Stimulated activated CD8-positive, alpha-beta memory T cell treated with anti-CD3 and anti-CD28 coated beads, Interleukin-12 subunit alpha, Interleukin-12 subunit beta, amount 100 ng/mL, for 1 hour (primary cell): Measurements from ENCODE around the gene SPCS1.
"Not testable (repeated sequence)": the region's sequence is repeated elsewhere in the genome, so short reads cannot be mapped to it uniquely, and the experiment has no call there.

Experiments used
- DNase-seq: peaks from one replicate; pipeline ENCODE4 v3.0.0-alpha.2; 2020; ENCODE audit warnings: low read depth

Gene SPCS1

DNA sequence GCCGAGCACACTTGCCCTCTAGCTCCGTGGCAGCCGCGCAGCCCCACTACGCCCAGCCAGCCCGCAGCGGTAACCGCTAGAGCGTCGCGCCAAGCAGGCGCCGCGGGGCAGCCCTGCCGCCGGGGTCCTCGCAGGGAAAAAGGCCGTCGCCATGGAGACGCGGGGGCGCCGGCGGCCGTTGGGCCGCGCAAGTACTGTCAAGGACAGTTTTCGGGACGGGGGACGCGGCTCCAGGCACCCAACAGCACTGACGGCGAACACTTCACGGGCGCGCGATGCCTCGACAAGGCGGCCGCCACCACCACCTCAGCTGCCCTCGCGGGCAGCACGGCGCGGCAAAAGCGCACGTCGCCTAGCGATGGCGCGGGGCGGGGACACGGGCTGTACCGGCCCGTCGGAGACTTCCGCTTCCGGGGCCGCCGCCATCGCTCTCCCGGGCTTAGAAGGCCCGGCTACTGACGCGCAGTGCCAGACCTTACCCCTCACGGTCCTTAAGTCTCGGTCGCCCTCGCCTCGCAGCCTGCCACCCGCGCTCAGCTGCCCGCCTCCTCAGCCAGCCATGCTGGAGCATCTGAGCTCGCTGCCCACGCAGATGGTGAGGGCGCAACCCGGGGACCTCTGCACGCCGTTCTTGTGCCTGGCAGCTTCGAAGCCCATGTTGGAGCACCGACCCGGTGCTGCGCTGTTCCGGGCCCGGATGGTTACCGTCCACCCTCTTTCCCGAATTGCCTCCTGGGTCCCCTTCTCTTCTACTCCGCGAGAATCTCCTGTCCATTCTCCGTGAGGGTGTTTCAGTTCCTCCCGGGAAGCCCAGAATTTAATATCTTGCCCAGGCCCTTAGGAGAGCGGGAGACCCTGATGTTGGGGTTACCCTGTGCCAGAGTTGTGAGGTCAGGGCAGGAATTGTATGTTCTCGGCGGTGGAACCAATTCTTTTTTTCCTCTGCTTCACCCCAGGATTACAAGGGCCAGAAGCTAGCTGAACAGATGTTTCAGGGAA, at the start of gene SPCS1, which contains the start of gene GLT8D1:
TSS of gene SPCS1 (plus strand) at position 419 of the 999 bp plus-strand sequence. CDS start at position 560, 141 bp downstream.
TSS of gene GLT8D1 (minus strand) at position 104 of the 999 bp plus-strand sequence. CDS start 5,331 bp downstream, outside the sequence.
- DNase-seq, result peak; percentile 70

DNA sequence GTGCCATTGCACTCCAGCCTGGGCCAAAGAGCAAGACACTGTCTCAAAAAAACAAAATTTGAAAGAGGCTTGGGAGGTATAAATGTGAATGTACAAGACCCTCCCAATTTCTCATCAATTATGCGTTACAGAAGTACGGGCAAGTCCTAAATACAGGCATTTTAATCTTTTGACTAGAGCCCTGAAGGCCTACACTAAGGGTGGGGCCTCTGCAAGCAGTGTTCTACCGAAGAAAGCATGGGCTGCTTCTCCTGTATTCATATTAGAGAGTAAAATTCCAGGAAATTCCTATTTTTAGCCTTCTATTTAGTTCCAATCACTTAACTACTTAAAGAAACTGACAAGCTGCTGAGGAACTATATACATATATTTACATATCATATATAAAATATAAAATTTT, 45.9 kb upstream of the SPCS1 start:
- no peak for DNase-seq

GRCh38 chr3:52663098-52663497, 42.8 kb upstream of the SPCS1 start:
- no peak for DNase-seq

- DNase-seq, result no peak
Observed at GRCh38 chr3:52670621-52671521, 35.0 kb upstream of the SPCS1 start.

DNA sequence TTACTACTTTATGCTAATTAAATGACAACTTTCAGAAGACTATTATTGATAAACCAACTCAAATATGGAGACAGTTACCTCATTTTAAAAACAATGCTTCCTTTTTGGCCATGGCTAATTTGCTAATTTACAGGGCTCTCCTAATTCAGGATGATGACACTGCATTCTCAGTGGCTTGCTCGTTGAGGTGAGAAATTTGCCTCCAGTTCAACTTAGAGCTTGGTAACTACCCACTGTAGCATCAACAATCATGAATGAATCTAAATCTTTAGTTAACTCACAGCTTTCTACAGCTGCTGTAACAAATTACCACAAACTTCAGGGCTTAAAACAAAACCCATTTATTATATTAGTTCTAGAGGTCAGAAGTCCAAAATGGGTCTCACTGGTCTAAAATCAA, 34.2 kb upstream of the SPCS1 start:
- no peak for DNase-seq

DNA sequence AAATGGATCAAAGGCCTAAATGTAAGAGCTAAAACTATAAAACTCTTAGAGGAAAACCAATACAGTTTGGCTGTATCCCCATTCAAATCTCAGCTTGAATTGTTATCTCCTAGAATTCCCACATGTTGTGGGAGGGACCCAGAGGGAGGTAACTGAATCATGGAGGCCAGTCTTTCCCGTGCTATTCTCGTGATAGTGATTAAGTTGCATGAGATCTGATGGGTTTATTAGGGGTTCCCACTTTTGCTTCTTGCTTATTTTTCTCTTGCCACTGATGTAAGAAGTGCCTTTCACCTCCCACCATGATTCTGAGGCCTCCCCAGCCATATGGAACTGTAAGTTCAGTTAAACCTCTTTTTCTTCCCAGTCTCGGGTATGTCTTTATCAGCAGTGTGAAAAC, 29.7 kb upstream of the SPCS1 start:
- not testable (repeated sequence) for DNase-seq

DNA sequence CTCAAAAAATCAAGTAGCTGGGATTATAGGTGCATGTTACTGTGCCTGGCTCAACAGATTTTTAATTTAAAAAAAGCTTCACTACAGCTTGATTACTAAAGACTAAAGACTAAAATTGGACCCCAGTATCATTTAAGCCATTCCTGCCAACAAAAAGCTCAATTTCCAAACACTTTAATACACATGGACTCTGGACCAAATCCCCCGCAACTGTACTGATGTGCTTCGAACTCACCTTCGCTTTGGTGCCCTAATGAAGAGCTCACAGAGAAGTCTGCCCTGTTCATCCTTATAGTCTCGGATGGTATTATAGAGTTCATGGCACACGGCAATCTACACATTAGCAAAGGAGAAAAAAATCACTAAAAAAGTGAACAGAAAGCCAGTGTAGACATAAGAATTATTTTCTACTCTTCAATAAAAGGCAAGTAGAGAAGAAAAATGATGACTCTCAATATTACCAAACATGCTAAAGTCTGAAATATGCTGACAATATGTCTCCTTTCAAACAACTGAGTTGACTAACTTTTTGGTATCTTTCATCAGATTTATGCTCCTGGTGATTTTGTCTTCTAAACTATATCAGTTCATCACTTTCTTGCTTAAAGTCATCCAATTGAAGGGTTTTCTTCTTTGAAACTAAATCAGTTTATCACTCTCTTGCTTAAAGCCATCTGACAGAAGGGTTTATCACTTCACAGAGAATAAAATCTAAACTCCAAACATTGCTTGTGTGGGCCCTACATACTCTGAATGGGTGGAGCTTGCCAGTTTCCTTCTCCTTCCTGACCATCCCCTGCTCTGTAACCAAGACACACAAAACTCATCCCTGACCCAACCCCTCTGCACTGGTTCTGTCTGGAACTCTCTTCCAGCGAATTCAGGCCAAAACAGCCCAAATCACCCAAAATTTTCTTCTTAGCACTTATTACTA, 27.4 kb upstream of the SPCS1 start:
- no peak for DNase-seq

- DNase-seq, result no peak
Observed at GRCh38 chr3:52679199-52679538, 26.7 kb upstream of the SPCS1 start.

DNA sequence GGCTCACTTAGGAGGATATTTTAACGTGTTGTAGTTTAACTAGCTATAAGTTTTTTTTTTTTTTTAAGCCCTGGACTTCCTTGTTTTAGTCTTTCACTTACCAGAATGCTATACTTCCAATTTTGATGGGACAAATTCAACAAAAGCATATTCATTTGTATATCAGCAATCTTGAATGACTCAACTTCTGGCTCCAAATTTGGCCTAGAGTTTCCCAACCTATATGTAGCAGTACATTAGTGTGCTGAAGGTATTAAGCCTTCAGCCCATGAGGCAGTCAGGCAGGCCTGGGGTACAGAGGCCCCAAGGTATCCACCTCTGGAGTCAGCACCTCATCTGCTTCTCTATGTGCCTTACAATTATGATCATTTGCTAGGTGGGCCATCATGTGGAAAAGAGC, 26.1 kb upstream of the SPCS1 start:
- DNase-seq, result no peak

GRCh38 chr3:52681596-52681995, 24.3 kb upstream of the SPCS1 start:
- DNase-seq, result no peak

- no peak for DNase-seq
Observed at GRCh38 chr3:52682016-52682415, 23.9 kb upstream of the SPCS1 start.

DNA sequence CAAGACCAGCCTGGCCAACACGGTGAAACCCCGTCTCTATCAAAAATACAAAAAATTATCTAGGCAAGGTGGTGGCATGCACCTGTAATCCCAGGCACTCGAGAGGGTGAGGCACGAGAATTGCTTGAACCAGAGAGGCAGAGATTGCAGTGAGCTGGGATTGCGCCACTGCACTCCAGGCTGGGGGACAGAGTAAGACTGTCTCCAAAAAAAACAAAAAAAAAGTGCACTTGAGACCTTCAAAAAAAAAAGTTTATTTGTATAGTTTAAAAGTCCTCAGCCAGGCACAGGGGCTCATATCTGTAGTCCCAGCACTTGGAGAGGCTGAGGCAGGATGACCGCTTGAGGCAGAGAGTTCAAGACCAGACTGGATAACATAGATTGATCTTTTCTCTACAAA, 22.3 kb upstream of the SPCS1 start:
- DNase-seq, result no peak

DNA sequence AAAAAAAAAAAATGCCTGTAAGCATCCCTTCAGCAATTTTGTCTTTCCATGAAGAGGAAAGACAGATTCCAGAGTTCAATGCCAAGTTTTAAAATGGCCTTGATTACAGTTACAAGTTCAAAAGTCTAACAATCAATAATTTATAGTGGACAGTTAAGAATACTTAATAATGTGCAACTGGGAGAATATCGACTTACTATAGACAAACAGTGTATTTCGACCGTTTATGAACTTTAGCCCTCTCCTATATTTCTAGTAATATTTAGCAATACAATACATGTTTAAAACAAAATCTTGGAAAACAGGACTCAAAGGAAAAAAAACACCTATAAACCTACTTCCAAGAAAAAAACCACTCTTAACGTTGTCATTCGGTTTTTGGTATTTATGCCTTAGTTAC, 21.7 kb upstream of the SPCS1 start:
- no peak for DNase-seq

DNA sequence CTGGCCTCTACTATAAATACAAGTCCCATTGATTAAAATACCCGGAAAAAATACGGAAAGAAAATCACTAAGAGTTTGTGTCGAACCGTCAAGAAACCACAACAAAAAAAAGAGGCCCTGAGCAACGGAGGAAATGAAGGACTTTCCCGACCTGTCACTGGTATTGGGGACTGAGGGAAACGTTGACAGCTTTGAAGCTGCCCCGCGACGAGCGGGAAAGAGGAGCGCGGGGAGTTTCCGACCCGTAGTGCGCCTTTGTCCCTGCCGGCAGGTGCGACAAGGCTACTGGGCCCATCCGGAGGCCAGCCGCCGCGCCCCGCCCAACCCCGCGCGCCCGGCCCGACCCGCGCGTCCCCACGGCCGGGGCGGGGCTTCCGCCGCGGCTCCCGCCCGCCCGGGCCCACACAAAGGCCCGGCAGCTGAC, 20.6 kb upstream of the SPCS1 start:
- DNase-seq, result peak; percentile 48

GRCh38 chr3:52685709-52686691, 19.9 kb upstream of the SPCS1 start, which contains the start of the genes GNL3 and PBRM1:
TSS of gene GNL3 (plus strand) at chr3:52686032. CDS start at chr3:52686093, 61 bp downstream.
TSS of gene PBRM1 (minus strand) at chr3:52685913.
- DNase-seq, result peak; percentile 86

GRCh38 chr3:52688266-52688665, 17.6 kb upstream of the SPCS1 start:
- DNase-seq, result no peak

GRCh38 chr3:52689151-52689550, 16.8 kb upstream of the SPCS1 start:
- no peak for DNase-seq

GRCh38 chr3:52690560-52690959, 15.3 kb upstream of the SPCS1 start:
- no peak for DNase-seq

DNA sequence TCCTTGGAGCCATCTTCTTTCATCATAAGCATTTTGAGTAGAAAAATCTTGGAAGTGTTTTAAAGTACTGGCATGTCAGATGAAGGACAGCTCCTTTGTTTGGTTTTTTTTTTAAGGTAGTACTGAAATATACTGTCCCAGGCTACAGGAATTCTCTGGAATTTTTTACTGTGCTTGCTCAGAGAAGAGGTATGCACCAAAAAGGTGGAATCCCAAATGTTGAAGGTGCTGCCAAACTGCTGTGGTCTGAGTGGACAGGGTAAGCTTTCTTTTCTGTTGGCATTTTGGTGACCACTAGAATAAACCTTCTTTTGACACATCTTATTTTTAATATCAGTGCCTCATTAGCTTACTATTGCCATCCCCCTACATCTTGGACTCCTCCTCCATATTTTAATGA, 12.8 kb upstream of the SPCS1 start:
- no peak for DNase-seq
